M059J (cell line): Measurements from ENCODE around the gene SETD6. TPM values are rescaled to one million over a fixed set of nuclear protein-coding genes. Genes with fewer than 3 reads are reported as not detected.
A peak's percentile ranks its signal among the peaks of the same experiment; 100 is the strongest.

Experiments
- DNase-seq: peaks from one replicate; pipeline ENCODE4 v3.0.0-alpha.2; 2012; ENCODE audit warnings: low read depth
- total RNA-seq: library from RNA; depleted of rRNA; stranded (reverse); fragments of >200 nt; shearing (Covaris generic); gene quantifications from 2 replicates; pipeline ENCODE4 v1.2.3, GENCODE V29; 2014

Gene SETD6
- total RNA-seq, 1 experiment from 2014 or later, result 11.0 TPM

GRCh38 chr16:58493756-58494431, 21.4 kb upstream of the SETD6 start:
- no peak for DNase-seq

- DNase-seq, result peak; percentile 99
Measured at GRCh38 chr16:58494981-58495520, 20.3 kb upstream of the SETD6 start.

- no peak for DNase-seq
Measured at GRCh38 chr16:58495521-58496331, 19.6 kb upstream of the SETD6 start.

GRCh38 chr16:58497468-58497867, 17.8 kb upstream of the SETD6 start:
- no peak for DNase-seq

GRCh38 chr16:58497935-58498334, 17.4 kb upstream of the SETD6 start:
- no peak for DNase-seq

- DNase-seq, result no peak
Measured at GRCh38 chr16:58498341-58499091, 16.8 kb upstream of the SETD6 start.

- DNase-seq, result no peak
Measured at GRCh38 chr16:58499092-58499511, 16.2 kb upstream of the SETD6 start.

GRCh38 chr16:58499615-58500351, 15.5 kb upstream of the SETD6 start, which contains the start of gene NDRG4:
Gene NDRG4 (plus strand): TSS chr16:58500143. CDS start chr16:58500249, 106 bp downstream.
- peak; percentile 63 for DNase-seq

- DNase-seq, result no peak
Measured at GRCh38 chr16:58500430-58501241, 14.7 kb upstream of the SETD6 start.

- DNase-seq, result no peak
Measured at GRCh38 chr16:58501242-58502131, 13.8 kb upstream of the SETD6 start.

GRCh38 chr16:58502217-58502921, 12.9 kb upstream of the SETD6 start:
- DNase-seq, result no peak

GRCh38 chr16:58503166-58503862, 12.0 kb upstream of the SETD6 start:
- no peak for DNase-seq

- DNase-seq, result no peak
Measured at GRCh38 chr16:58503863-58504688, 11.2 kb upstream of the SETD6 start.

- no peak for DNase-seq
Measured at GRCh38 chr16:58506241-58507194, 8.8 kb upstream of the SETD6 start.

GRCh38 chr16:58507195-58507962, 7.9 kb upstream of the SETD6 start:
- DNase-seq, result no peak
